ENCODE data around the gene MICALL1.

DNA sequence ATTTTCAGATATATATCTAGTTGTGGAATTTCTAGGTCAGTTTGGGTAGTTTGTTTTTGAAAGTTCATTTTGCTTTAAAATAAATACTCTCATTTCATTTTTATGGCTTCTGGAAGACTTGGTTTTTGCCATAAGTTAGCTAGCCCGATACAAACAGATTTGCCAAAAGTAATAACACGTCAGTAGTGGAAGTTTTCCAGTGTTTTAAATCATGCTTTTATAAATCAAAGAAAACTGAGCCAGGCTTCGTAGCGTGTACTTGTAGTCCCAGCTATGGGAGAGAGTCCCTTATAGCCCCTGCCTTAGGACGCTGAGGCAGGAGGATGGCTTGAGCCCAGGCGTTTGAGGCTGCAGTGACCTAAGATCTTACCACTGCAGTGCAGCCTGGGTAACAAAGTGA, 21.7 kb upstream of the MICALL1 start:
- TF ChIP-seq, protein P1, sequence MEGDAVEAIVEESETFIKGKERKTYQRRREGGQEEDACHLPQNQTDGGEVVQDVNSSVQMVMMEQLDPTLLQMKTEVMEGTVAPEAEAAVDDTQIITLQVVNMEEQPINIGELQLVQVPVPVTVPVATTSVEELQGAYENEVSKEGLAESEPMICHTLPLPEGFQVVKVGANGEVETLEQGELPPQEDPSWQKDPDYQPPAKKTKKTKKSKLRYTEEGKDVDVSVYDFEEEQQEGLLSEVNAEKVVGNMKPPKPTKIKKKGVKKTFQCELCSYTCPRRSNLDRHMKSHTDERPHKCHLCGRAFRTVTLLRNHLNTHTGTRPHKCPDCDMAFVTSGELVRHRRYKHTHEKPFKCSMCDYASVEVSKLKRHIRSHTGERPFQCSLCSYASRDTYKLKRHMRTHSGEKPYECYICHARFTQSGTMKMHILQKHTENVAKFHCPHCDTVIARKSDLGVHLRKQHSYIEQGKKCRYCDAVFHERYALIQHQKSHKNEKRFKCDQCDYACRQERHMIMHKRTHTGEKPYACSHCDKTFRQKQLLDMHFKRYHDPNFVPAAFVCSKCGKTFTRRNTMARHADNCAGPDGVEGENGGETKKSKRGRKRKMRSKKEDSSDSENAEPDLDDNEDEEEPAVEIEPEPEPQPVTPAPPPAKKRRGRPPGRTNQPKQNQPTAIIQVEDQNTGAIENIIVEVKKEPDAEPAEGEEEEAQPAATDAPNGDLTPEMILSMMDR (IDR thresholded peaks at IDR 0.05), result no peak
- TF ChIP-seq, protein P2, sequence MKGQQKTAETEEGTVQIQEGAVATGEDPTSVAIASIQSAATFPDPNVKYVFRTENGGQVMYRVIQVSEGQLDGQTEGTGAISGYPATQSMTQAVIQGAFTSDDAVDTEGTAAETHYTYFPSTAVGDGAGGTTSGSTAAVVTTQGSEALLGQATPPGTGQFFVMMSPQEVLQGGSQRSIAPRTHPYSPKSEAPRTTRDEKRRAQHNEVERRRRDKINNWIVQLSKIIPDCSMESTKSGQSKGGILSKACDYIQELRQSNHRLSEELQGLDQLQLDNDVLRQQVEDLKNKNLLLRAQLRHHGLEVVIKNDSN (CRISPR knock-in tag; IDR thresholded peaks at IDR 0.05), result no peak
- TF ChIP-seq GABPB1 (CRISPR knock-in tag; IDR thresholded peaks at IDR 0.05) (no peak), JUN (CRISPR knock-in tag; IDR thresholded peaks at IDR 0.05) (no peak), KAT7 (CRISPR knock-in tag; IDR thresholded peaks at IDR 0.05; ENCODE audit: borderline replicate concordance) (no peak), ZNF121 (CRISPR knock-in tag; IDR thresholded peaks at IDR 0.05) (no peak), TP53 (CRISPR knock-in tag; IDR thresholded peaks at IDR 0.05) (no peak), JAZF1 (CRISPR knock-in tag; IDR thresholded peaks at IDR 0.05) (no peak), ZBTB21 (CRISPR knock-in tag; IDR thresholded peaks at IDR 0.05; ENCODE audit: borderline replicate concordance) (no peak)
- TF ChIP-seq, protein P3, sequence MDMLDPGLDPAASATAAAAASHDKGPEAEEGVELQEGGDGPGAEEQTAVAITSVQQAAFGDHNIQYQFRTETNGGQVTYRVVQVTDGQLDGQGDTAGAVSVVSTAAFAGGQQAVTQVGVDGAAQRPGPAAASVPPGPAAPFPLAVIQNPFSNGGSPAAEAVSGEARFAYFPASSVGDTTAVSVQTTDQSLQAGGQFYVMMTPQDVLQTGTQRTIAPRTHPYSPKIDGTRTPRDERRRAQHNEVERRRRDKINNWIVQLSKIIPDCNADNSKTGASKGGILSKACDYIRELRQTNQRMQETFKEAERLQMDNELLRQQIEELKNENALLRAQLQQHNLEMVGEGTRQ (CRISPR knock-in tag; IDR thresholded peaks at IDR 0.05), result no peak
- TF ChIP-seq, protein P4, sequence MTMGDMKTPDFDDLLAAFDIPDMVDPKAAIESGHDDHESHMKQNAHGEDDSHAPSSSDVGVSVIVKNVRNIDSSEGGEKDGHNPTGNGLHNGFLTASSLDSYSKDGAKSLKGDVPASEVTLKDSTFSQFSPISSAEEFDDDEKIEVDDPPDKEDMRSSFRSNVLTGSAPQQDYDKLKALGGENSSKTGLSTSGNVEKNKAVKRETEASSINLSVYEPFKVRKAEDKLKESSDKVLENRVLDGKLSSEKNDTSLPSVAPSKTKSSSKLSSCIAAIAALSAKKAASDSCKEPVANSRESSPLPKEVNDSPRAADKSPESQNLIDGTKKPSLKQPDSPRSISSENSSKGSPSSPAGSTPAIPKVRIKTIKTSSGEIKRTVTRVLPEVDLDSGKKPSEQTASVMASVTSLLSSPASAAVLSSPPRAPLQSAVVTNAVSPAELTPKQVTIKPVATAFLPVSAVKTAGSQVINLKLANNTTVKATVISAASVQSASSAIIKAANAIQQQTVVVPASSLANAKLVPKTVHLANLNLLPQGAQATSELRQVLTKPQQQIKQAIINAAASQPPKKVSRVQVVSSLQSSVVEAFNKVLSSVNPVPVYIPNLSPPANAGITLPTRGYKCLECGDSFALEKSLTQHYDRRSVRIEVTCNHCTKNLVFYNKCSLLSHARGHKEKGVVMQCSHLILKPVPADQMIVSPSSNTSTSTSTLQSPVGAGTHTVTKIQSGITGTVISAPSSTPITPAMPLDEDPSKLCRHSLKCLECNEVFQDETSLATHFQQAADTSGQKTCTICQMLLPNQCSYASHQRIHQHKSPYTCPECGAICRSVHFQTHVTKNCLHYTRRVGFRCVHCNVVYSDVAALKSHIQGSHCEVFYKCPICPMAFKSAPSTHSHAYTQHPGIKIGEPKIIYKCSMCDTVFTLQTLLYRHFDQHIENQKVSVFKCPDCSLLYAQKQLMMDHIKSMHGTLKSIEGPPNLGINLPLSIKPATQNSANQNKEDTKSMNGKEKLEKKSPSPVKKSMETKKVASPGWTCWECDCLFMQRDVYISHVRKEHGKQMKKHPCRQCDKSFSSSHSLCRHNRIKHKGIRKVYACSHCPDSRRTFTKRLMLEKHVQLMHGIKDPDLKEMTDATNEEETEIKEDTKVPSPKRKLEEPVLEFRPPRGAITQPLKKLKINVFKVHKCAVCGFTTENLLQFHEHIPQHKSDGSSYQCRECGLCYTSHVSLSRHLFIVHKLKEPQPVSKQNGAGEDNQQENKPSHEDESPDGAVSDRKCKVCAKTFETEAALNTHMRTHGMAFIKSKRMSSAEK (CRISPR knock-in tag; IDR thresholded peaks at IDR 0.05; ENCODE audit: borderline replicate concordance), result no peak

All from WTC11 (cell line).